GM18867 (cell line): ENCODE results near the gene OR2AG2.
A peak's percentile ranks its signal among the peaks of the same experiment; 100 is the strongest.

Experiments
- ATAC-seq: cut with Tn5 transposase; IDR thresholded peaks from one replicate; pipeline ENCODE4 v1.9.1; 2021; ENCODE audit warnings: mild to moderate bottlenecking, moderate library complexity; ENCODE audit not compliant: unreplicated experiment

Gene OR2AG2

GRCh38 chr11:6745018-6745417 lies 26.8 kb downstream of the OR2AG2 start:
- no peak for ATAC-seq

GRCh38 chr11:6742260-6742659 lies 29.5 kb downstream of the OR2AG2 start:
- ATAC-seq, result no peak

GRCh38 chr11:6738590-6738989 lies 33.2 kb downstream of the OR2AG2 start:
- ATAC-seq, result no peak

GRCh38 chr11:6737872-6738466 lies 33.8 kb downstream of the OR2AG2 start:
- ATAC-seq, result peak; percentile 88

- ATAC-seq, result no peak
Observed at GRCh38 chr11:6736495-6737121, 35.2 kb downstream of the OR2AG2 start.

- ATAC-seq, result no peak
Observed at GRCh38 chr11:6735306-6735705, 36.5 kb downstream of the OR2AG2 start.

- ATAC-seq, result no peak
Observed at GRCh38 chr11:6734616-6735015, 37.2 kb downstream of the OR2AG2 start.

- ATAC-seq, result no peak
Observed at GRCh38 chr11:6733326-6734275, 38.2 kb downstream of the OR2AG2 start.

- no peak for ATAC-seq
Observed at GRCh38 chr11:6727971-6728760, 43.6 kb downstream of the OR2AG2 start.

- ATAC-seq, result no peak
Observed at GRCh38 chr11:6725386-6725896, 46.3 kb downstream of the OR2AG2 start.

GRCh38 chr11:6724013-6724412 lies 47.8 kb downstream of the OR2AG2 start:
- no peak for ATAC-seq

- ATAC-seq, result no peak
Observed at GRCh38 chr11:6721343-6721742, 50.4 kb downstream of the OR2AG2 start.

- no peak for ATAC-seq
Observed at GRCh38 chr11:6719576-6719975, 52.2 kb downstream of the OR2AG2 start.

GRCh38 chr11:6717426-6717825 lies 54.4 kb downstream of the OR2AG2 start:
- ATAC-seq, result no peak
